C4-2B (cell line): ENCODE measurements around the gene EIF4E3.

ENCODE experiments used
- ZFX ChIP-seq: fragments of 450-650 bp; IDR thresholded peaks from 2 replicates; pipeline ENCODE4 v1.6.1; 2017
- TF ChIP-seq, protein P1 (sequence below): fragments of 450-650 bp; conservative IDR thresholded peaks from 2 replicates; pipeline ENCODE4 v1.5.1; 2017; ENCODE audit warnings: mild to moderate bottlenecking

DNA sequence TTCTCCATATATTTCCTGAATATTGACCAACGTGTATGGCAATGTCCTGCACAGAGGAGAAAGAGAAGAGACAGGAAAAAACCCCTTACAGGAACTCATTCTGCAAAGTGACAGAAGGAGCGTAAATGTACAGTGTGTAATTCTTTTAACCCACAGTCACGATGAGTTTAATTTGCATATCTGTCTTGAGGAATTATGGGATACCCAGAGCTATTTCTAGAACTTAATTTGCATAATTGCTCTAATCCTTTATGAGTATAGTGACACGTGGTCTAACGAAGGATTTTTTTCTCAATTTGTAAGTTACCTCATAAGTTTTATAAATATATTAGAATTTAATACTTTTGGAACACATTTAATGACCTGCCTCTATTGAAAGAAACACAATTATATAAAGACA lies 38.2 kb upstream of the EIF4E3 start:
- TF ChIP-seq, protein P1, sequence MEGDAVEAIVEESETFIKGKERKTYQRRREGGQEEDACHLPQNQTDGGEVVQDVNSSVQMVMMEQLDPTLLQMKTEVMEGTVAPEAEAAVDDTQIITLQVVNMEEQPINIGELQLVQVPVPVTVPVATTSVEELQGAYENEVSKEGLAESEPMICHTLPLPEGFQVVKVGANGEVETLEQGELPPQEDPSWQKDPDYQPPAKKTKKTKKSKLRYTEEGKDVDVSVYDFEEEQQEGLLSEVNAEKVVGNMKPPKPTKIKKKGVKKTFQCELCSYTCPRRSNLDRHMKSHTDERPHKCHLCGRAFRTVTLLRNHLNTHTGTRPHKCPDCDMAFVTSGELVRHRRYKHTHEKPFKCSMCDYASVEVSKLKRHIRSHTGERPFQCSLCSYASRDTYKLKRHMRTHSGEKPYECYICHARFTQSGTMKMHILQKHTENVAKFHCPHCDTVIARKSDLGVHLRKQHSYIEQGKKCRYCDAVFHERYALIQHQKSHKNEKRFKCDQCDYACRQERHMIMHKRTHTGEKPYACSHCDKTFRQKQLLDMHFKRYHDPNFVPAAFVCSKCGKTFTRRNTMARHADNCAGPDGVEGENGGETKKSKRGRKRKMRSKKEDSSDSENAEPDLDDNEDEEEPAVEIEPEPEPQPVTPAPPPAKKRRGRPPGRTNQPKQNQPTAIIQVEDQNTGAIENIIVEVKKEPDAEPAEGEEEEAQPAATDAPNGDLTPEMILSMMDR = no peak
- no peak for TF ChIP-seq ZFX
